ENCODE data around the gene HBZ. TPM values are rescaled to one million over a fixed set of nuclear protein-coding genes. Genes with fewer than 3 reads are reported as not detected.

The HBZ gene
- total and polyA plus RNA-seq, 9 of the 15 experiments (the other 6 are each of a cell fraction or from before 2014, with no cell fraction given) = 58.0 to 610 (median 113) TPM

GRCh38 chr16:106623-107324, 45.7 kb upstream of the HBZ start (continued):
- TF ChIP-seq ZNF311 (CRISPR knock-in tag; IDR thresholded peaks at IDR 0.05) (no peak), ZNF395 (CRISPR knock-in tag; IDR thresholded peaks at IDR 0.05) (no peak), ZNF143 (CRISPR knock-in tag; IDR thresholded peaks at IDR 0.05) (no peak), ZNF75A (CRISPR knock-in tag; IDR thresholded peaks at IDR 0.05) (no peak), RBM22 (IDR thresholded peaks at IDR 0.05; ENCODE audit: low read depth, low read length, poor library complexity, severe bottlenecking) (no peak), ZNF655 (CRISPR knock-in tag; IDR thresholded peaks at IDR 0.05) (no peak), RUNX1 (IDR thresholded peaks at IDR 0.05; ENCODE audit: low read depth) (no peak), FOXO4 (CRISPR knock-in tag; IDR thresholded peaks at IDR 0.05) (no peak), FOXJ3 (CRISPR knock-in tag; IDR thresholded peaks at IDR 0.05) (no peak)
- TF ChIP-seq, protein P1, sequence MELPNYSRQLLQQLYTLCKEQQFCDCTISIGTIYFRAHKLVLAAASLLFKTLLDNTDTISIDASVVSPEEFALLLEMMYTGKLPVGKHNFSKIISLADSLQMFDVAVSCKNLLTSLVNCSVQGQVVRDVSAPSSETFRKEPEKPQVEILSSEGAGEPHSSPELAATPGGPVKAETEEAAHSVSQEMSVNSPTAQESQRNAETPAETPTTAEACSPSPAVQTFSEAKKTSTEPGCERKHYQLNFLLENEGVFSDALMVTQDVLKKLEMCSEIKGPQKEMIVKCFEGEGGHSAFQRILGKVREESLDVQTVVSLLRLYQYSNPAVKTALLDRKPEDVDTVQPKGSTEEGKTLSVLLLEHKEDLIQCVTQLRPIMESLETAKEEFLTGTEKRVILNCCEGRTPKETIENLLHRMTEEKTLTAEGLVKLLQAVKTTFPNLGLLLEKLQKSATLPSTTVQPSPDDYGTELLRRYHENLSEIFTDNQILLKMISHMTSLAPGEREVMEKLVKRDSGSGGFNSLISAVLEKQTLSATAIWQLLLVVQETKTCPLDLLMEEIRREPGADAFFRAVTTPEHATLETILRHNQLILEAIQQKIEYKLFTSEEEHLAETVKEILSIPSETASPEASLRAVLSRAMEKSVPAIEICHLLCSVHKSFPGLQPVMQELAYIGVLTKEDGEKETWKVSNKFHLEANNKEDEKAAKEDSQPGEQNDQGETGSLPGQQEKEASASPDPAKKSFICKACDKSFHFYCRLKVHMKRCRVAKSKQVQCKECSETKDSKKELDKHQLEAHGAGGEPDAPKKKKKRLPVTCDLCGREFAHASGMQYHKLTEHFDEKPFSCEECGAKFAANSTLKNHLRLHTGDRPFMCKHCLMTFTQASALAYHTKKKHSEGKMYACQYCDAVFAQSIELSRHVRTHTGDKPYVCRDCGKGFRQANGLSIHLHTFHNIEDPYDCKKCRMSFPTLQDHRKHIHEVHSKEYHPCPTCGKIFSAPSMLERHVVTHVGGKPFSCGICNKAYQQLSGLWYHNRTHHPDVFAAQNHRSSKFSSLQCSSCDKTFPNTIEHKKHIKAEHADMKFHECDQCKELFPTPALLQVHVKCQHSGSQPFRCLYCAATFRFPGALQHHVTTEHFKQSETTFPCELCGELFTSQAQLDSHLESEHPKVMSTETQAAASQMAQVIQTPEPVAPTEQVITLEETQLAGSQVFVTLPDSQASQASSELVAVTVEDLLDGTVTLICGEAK (IDR thresholded peaks at IDR 0.05) = no peak
- TF ChIP-seq, protein P1 (CRISPR knock-in tag; IDR thresholded peaks at IDR 0.05) = no peak
